H9 (cell line): ENCODE results near the gene AMER1. TPM values are rescaled to one million over a fixed set of nuclear protein-coding genes. Genes with fewer than 3 reads are reported as not detected.
A peak's percentile ranks its signal among the peaks of the same experiment; 100 is the strongest.

Experiments
- DNase-seq: peaks from one replicate; pipeline ENCODE4 v3.0.0-alpha.2; 2017
- H2AFZ ChIP-seq: one replicate; pipeline ENCODE4 v1.6.1; 2013; ENCODE audit warnings: mild to moderate bottlenecking, low read length, control low read depth, moderate library complexity
- H2AK5ac ChIP-seq: 2 replicates; pipeline ENCODE4 v1.6.1; 2013; ENCODE audit warnings: low read length, control low read depth, mixed read lengths; ENCODE audit not compliant: insufficient read length
- H2BK120ac ChIP-seq: one replicate; pipeline ENCODE4 v1.6.1; 2013; ENCODE audit warnings: low read depth, mild to moderate bottlenecking, low read length, control low read depth, inconsistent platforms; ENCODE audit not compliant: poor library complexity, severe bottlenecking
- H2BK12ac ChIP-seq: 2 replicates; pipeline ENCODE4 v1.6.1; 2013; ENCODE audit warnings: low read length, control low read depth, mixed read lengths, low read depth; ENCODE audit not compliant: insufficient read length
- H2BK15ac ChIP-seq: 2 replicates; pipeline ENCODE4 v1.6.1; 2013; ENCODE audit warnings: low read depth, low read length, control low read depth
- H2BK20ac ChIP-seq: one replicate; pipeline ENCODE4 v1.6.1; 2013; ENCODE audit warnings: low read depth, mild to moderate bottlenecking, low read length, control low read depth, inconsistent platforms; ENCODE audit not compliant: poor library complexity, severe bottlenecking
- H2BK5ac ChIP-seq: 2 replicates; pipeline ENCODE4 v1.6.1; 2013; ENCODE audit warnings: low read length, control low read depth, mixed read lengths; ENCODE audit not compliant: insufficient read length
- H3K14ac ChIP-seq: 2 replicates; pipeline ENCODE4 v1.6.1; 2013; ENCODE audit warnings: low read length, control low read depth; ENCODE audit not compliant: insufficient read depth
- H3K18ac ChIP-seq: 2 replicates; pipeline ENCODE4 v1.6.1; 2013; ENCODE audit warnings: low read depth, mild to moderate bottlenecking, mixed read lengths, low read length, control low read depth; ENCODE audit not compliant: insufficient read length
- H3K23ac ChIP-seq: 2 replicates; pipeline ENCODE4 v1.6.1; 2013; ENCODE audit warnings: low read length, control low read depth, mixed read lengths, low read depth; ENCODE audit not compliant: insufficient read length
- H3K23me2 ChIP-seq: 2 replicates; pipeline ENCODE4 v1.6.1; 2013; ENCODE audit warnings: low read depth, mild to moderate bottlenecking, mixed read lengths, low read length, control low read depth; ENCODE audit not compliant: insufficient read length, poor library complexity, severe bottlenecking
- H3K27ac ChIP-seq: 2 replicates; pipeline ENCODE4 v1.5.1; 2013; ENCODE audit warnings: low read length, control low read depth, mixed read lengths, low read depth; ENCODE audit not compliant: insufficient read length
- H3K27me3 ChIP-seq: 2 replicates; pipeline ENCODE4 v1.6.1; 2013; ENCODE audit warnings: low read length, control low read depth, inconsistent platforms; ENCODE audit not compliant: insufficient read depth
- H3K4ac ChIP-seq: 2 replicates; pipeline ENCODE4 v1.6.1; 2013; ENCODE audit warnings: low read depth, mild to moderate bottlenecking, control low read depth, inconsistent platforms, low read length, moderate library complexity
- H3K4me1 ChIP-seq: 2 replicates; pipeline ENCODE4 v1.6.1; 2013; ENCODE audit warnings: low read length, control low read depth, inconsistent platforms; ENCODE audit not compliant: insufficient read depth
- H3K4me2 ChIP-seq: 2 replicates; pipeline ENCODE4 v1.6.1; 2013; ENCODE audit warnings: low read length, control low read depth, mixed read lengths; ENCODE audit not compliant: insufficient read length, insufficient read depth
- H3K56ac ChIP-seq: 2 replicates; pipeline ENCODE4 v1.6.1; 2013; ENCODE audit warnings: low read depth, mild to moderate bottlenecking, mixed read lengths, low read length, control low read depth; ENCODE audit not compliant: insufficient read length
- H3K79me1 ChIP-seq: 2 replicates; pipeline ENCODE4 v1.6.1; 2013; ENCODE audit warnings: low read depth, mild to moderate bottlenecking, moderate library complexity, low read length, control low read depth, inconsistent platforms; ENCODE audit not compliant: insufficient read depth, poor library complexity, severe bottlenecking
- H3K79me2 ChIP-seq: 2 replicates; pipeline ENCODE4 v1.6.1; 2013; ENCODE audit warnings: low read length, control low read depth, inconsistent platforms; ENCODE audit not compliant: insufficient read depth
- H3K9ac ChIP-seq: 2 replicates; pipeline ENCODE4 v1.6.1; 2013; ENCODE audit warnings: low read length, control low read depth, mixed read lengths; ENCODE audit not compliant: insufficient read length; ENCODE audit errors: extremely low read depth
- H3K9me3 ChIP-seq: one replicate; pipeline ENCODE4 v1.6.1; 2013; ENCODE audit warnings: low read depth, low read length, inconsistent platforms; ENCODE audit not compliant: control insufficient read depth
- H3T11ph ChIP-seq: one replicate; pipeline ENCODE4 v1.6.1; 2013; ENCODE audit warnings: mild to moderate bottlenecking, low read length, control low read depth, inconsistent platforms
- H4K20me1 ChIP-seq: one replicate; pipeline ENCODE4 v1.6.1; 2013; ENCODE audit not compliant: control insufficient read depth, insufficient read length, insufficient read depth
- H4K5ac ChIP-seq: 2 replicates; pipeline ENCODE4 v1.6.1; 2013; ENCODE audit warnings: low read depth, mild to moderate bottlenecking, mixed read lengths, low read length, control low read depth; ENCODE audit not compliant: insufficient read length
- H4K8ac ChIP-seq: replicated peaks from 2 replicates; pipeline ENCODE4 v1.6.1; 2013; ENCODE audit warnings: low read length, control low read depth, mixed read lengths, low read depth; ENCODE audit not compliant: insufficient read length
- H4K91ac ChIP-seq: 2 replicates; pipeline ENCODE4 v1.6.1; 2013; ENCODE audit warnings: low read depth, mild to moderate bottlenecking, moderate library complexity, mixed read lengths, low read length, control low read depth; ENCODE audit not compliant: insufficient read length
- H3K27ac Mint-ChIP-seq, 3 experiments: 2 replicates in 2 of 3; 3 replicates in 1 of 3; pipeline ENCODE4 v1.8.0; 2020 to 2021; ENCODE audit warnings: mixed read lengths in 3 of 3, mild to moderate bottlenecking in 1 of 3, moderate library complexity in 1 of 3
- H3K27me3 Mint-ChIP-seq: 2 replicates; pipeline ENCODE4 v1.8.0; 2021; ENCODE audit warnings: low read depth, mild to moderate bottlenecking, moderate library complexity, mixed read lengths
- H3K36me3 Mint-ChIP-seq, 3 experiments: 2 replicates in 2 of 3; 3 replicates in 1 of 3; pipeline ENCODE4 v1.8.0; 2020 to 2021; ENCODE audit warnings: low read depth in 3 of 3, mixed read lengths in 3 of 3; ENCODE audit not compliant: insufficient read depth in 1 of 3
- H3K4me1 Mint-ChIP-seq, 2 experiments: 2 replicates each; pipeline ENCODE4 v1.8.0; 2020; ENCODE audit warnings: mixed read lengths in 2 of 2
- H3K4me3 Mint-ChIP-seq, 2 experiments: 2 replicates in 1 of 2; 3 replicates in 1 of 2; pipeline ENCODE4 v1.8.0; 2020 to 2021; ENCODE audit warnings: mild to moderate bottlenecking in 2 of 2, mixed read lengths in 2 of 2, moderate library complexity in 1 of 2
- H3K9me3 Mint-ChIP-seq, 2 experiments: 2 replicates in 1 of 2; 3 replicates in 1 of 2; pipeline ENCODE4 v1.8.0; 2020; ENCODE audit warnings: mild to moderate bottlenecking in 2 of 2, mixed read lengths in 2 of 2, moderate library complexity in 1 of 2
- CTCF ChIP-seq: fragments of 200-600 bp; sonication (generic); conservative IDR thresholded peaks from 3 replicates; pipeline ENCODE4 v1.8.0; 2021; ENCODE audit warnings: antibody characterized with exemption, mild to moderate bottlenecking
- WGBS: extraction: QIAGEN DNeasy Blood & Tissue Kit; methylation state at CpG from one replicate; pipeline ENCODE4 v1.1.7; 2013; ENCODE audit warnings: missing lambda C conversion rate, low lambda C conversion rate, mixed read lengths; ENCODE audit not compliant: insufficient read length; ENCODE audit errors: extremely low coverage; 5-methylcytosine and 5-hydroxymethylcytosine counted together
- total RNA-seq: library from RNA; stranded (reverse); gene quantifications from 2 replicates; pipeline ENCODE4 v1.2.1, GENCODE V29; 2021

The AMER1 gene
- total RNA-seq, 1 experiment from 2014 or later = 6.2 TPM

- no peak overlapping the region for H2AK5ac ChIP-seq
- no peak overlapping the region for H3K9ac ChIP-seq
- no peak overlapping the region for H2BK12ac ChIP-seq
- no peak overlapping the region for H3K27ac ChIP-seq
- H2BK20ac ChIP-seq = no peak overlapping the region
- H4K20me1 ChIP-seq = no peaks in the 10 kb centered on the region
- H3K18ac ChIP-seq = no peak overlapping the region
- H3K27me3 Mint-ChIP-seq = no peaks in the 10 kb centered on the region; the same call in none of the 2 replicates
- TF ChIP-seq CTCF = no peak
- no peak overlapping the region for H2AFZ ChIP-seq
- peaks cover 91 to 96% of the 10 kb centered on the region in 2 experiments for H3K9me3 Mint-ChIP-seq
- no peak overlapping the region for H3K27ac Mint-ChIP-seq
- H3T11ph ChIP-seq = no peak overlapping the region
- H4K5ac ChIP-seq = no peak overlapping the region
- peaks cover 26 to 38% (median 27%) of the 10 kb centered on the region in 3 experiments for H3K36me3 Mint-ChIP-seq
- no peaks in the 10 kb centered on the region; the same call in 1 of the 2 replicates for H3K4me1 ChIP-seq
- H4K8ac ChIP-seq = no peak overlapping the region
- H2BK15ac ChIP-seq = no peak overlapping the region
- peaks cover 21 to 27% of the 10 kb centered on the region in 2 experiments for H3K4me1 Mint-ChIP-seq
- H3K9me3 ChIP-seq = peaks cover 33% of the 10 kb centered on the region
- H2BK5ac ChIP-seq = no peak overlapping the region
- H3K4me3 Mint-ChIP-seq = peak overlapping the region in 1 of 2 experiments; percentile 23; a peak in 1 of 5 replicates
- no peak overlapping the region for H4K91ac ChIP-seq
- no peak overlapping the region for H2BK120ac ChIP-seq
- H3K4ac ChIP-seq = no peak overlapping the region
- DNase-seq = peak; percentile 64
- H3K23ac ChIP-seq = no peak overlapping the region
- no peaks in the 10 kb centered on the region for H3K23me2 ChIP-seq
- no peaks in the 10 kb centered on the region for H3K79me1 ChIP-seq
- no peak overlapping the region for H3K56ac ChIP-seq
- H3K4me2 ChIP-seq = no peak overlapping the region
- H3K27me3 ChIP-seq = no peaks in the 10 kb centered on the region
- H3K14ac ChIP-seq = no peak overlapping the region
- H3K79me2 ChIP-seq = no peaks in the 10 kb centered on the region
- WGBS = no CpG with 5 or more reads among the region's 6 CpGs
Measured at GRCh38 chrX:64152857-64153256, 52.7 kb downstream of the AMER1 start.
